K562 (cell line): Measurements from ENCODE around the gene COX19. TPM values are rescaled to one million over a fixed set of nuclear protein-coding genes. Genes with fewer than 3 reads are reported as not detected.

ENCODE experiments used
- ATAC-seq: fragments of 200-7000 bp; cut with Tn5 transposase; 3 replicates; pipeline ENCODE4 v1.9.1; 2020; ENCODE audit warnings: moderate library complexity
- BruUV-seq: library from RNA; stranded (reverse); fragments of 400-500 nt; replicated peaks from 2 replicates; lab custom pipeline; 2021; lab: Mats Ljungman, UMichigan
- CTCF ChIA-PET: fragments of 300-600 bp; formaldehyde crosslinking; extraction: SDS; loops from one replicate; lab custom pipeline; 2021; ENCODE audit warnings: low intra/inter-chr PET ratio; lab: Yijun Ruan, JAX
- POLR2A ChIA-PET: fragments of 300-600, 350-650 bp; sonication (Branson Sonifier 250); formaldehyde crosslinking; extraction: SDS; loops from one replicate; lab custom pipeline; 2021; ENCODE audit warnings: antibody characterized with exemption, inconsistent platforms; lab: Yijun Ruan, JAX
- DNase-seq, 4 experiments: peaks; one replicate each; pipeline versions ENCODE4 v3.0.0 to v3.0.0-alpha.2; 2011 to 2018; ENCODE audit warnings: low spot score in 3 of 4, mixed read lengths in 3 of 4; ENCODE audit errors: extremely low read depth in 1 of 4
- FAIRE-seq: peaks from 2 replicates; lab custom pipeline; 2011; peaks lifted over from hg19 to GRCh38; lab: Jason Lieb, UNC
- H2AFZ ChIP-seq: 2 replicates; pipeline ENCODE4 v1.6.0; 2011; ENCODE audit warnings: low read depth, low read length, control low read depth, inconsistent platforms
- H3K27ac ChIP-seq: fragments of 200-600 bp; 3 replicates; pipeline ENCODE4 v1.8.0; 2011; ENCODE audit warnings: low read depth, mild to moderate bottlenecking, control low read depth, inconsistent platforms, low read length, moderate library complexity, mixed read lengths; ENCODE audit errors: extremely low read depth
- H3K27me3 ChIP-seq, 2 experiments: fragments of 300-600 bp in 1 of 2; 2 replicates in 1 of 2; 3 replicates in 1 of 2; pipeline versions ENCODE4 v1.6.0 to v1.8.0; 2011; ENCODE audit warnings: inconsistent platforms in 2 of 2, low read length in 2 of 2, mild to moderate bottlenecking in 1 of 2, mixed read lengths in 1 of 2, moderate library complexity in 1 of 2; ENCODE audit not compliant: control insufficient read depth in 2 of 2, insufficient read depth in 2 of 2
- H3K36me3 ChIP-seq: fragments of 300-600 bp; 3 replicates; pipeline ENCODE4 v1.8.0; 2011; ENCODE audit warnings: mild to moderate bottlenecking, low read length, inconsistent platforms; ENCODE audit not compliant: control insufficient read depth, insufficient read depth
- H3K4me1 ChIP-seq, 2 experiments: fragments of 200-600 bp in 1 of 2; replicated peaks in 1 of 2; 2 replicates in 1 of 2; 3 replicates in 1 of 2; pipeline versions ENCODE4 v1.5.1 to v1.8.0; 2011; ENCODE audit warnings: inconsistent platforms in 2 of 2, low read length in 2 of 2, mild to moderate bottlenecking in 1 of 2, mixed read lengths in 1 of 2, moderate library complexity in 1 of 2; ENCODE audit not compliant: control insufficient read depth in 2 of 2, insufficient read depth in 2 of 2
- H3K4me2 ChIP-seq: 2 replicates; pipeline ENCODE4 v1.6.1; 2011; ENCODE audit warnings: low read length, control low read depth, inconsistent platforms, mixed read lengths; ENCODE audit not compliant: insufficient read depth
- H3K4me3 ChIP-seq: fragments of 200-600 bp; sonication (generic), shearing (Covaris generic); 2 replicates; pipeline ENCODE4 v1.5.1; 2016; ENCODE audit warnings: control low read depth, inconsistent platforms
- H3K79me2 ChIP-seq: fragments of 200-600 bp; 3 replicates; pipeline ENCODE4 v1.8.0; 2011; ENCODE audit warnings: low read length, inconsistent platforms; ENCODE audit not compliant: control insufficient read depth, insufficient read depth
- H3K9ac ChIP-seq, 2 experiments: 2 replicates each; pipeline versions ENCODE4 v1.6.0 to v1.6.1; 2011; ENCODE audit warnings: low read depth in 2 of 2, low read length in 2 of 2, control low read depth in 1 of 2, inconsistent platforms in 1 of 2, mild to moderate bottlenecking in 1 of 2, mixed read lengths in 1 of 2; ENCODE audit not compliant: insufficient read depth in 1 of 2
- H3K9me1 ChIP-seq: one replicate; pipeline ENCODE4 v1.6.0; 2011; ENCODE audit warnings: inconsistent platforms, mild to moderate bottlenecking, low read length, moderate library complexity; ENCODE audit not compliant: control insufficient read depth, insufficient read depth
- H3K9me3 ChIP-seq: replicated peaks from 2 replicates; pipeline ENCODE4 v1.5.1; 2011; ENCODE audit warnings: low read depth, low read length, inconsistent platforms; ENCODE audit not compliant: control insufficient read depth, insufficient read depth
- H4K20me1 ChIP-seq: replicated peaks from 2 replicates; pipeline ENCODE4 v1.6.1; 2011; ENCODE audit warnings: low read length, inconsistent platforms, mixed read lengths; ENCODE audit not compliant: control insufficient read depth, insufficient read depth
- CHD4 ChIP-seq: fragments of 200-600 bp; sonication (generic); IDR thresholded peaks from 3 replicates; pipeline ENCODE4 v1.6.1; 2012; ENCODE audit warnings: low read depth, mild to moderate bottlenecking, mixed read lengths, low read length, inconsistent platforms; ENCODE audit not compliant: insufficient read depth, insufficient replicate concordance, poor library complexity, severe bottlenecking
- E2F4 ChIP-seq: sonication (generic); formaldehyde crosslinking; IDR thresholded peaks from 2 replicates; pipeline ENCODE4 v1.8.0; 2022; ENCODE audit warnings: mild to moderate bottlenecking, low read depth, missing genetic modification reagents
- ETV5 ChIP-seq: sonication (generic); formaldehyde crosslinking; IDR thresholded peaks from 2 replicates; pipeline ENCODE4 v1.4.0; 2020; ENCODE audit warnings: low read depth, mild to moderate bottlenecking, missing genetic modification reagents
- HNRNPH1 ChIP-seq: fragments of 200-400 bp; formaldehyde crosslinking; optimal IDR thresholded peaks from 2 replicates; pipeline ENCODE3; 2017; ENCODE audit warnings: low read depth, mild to moderate bottlenecking, low read length, moderate library complexity
- MYBL2 ChIP-seq, 2 experiments: fragments of 450-650 bp in 1 of 2; sonication (generic) in 1 of 2; formaldehyde crosslinking in 1 of 2; IDR thresholded peaks; 2 replicates each; pipeline versions ENCODE4 v1.6.1 to v1.8.1; 2017 to 2022; ENCODE audit warnings: borderline replicate concordance in 1 of 2, inconsistent platforms in 1 of 2, low read depth in 1 of 2, mild to moderate bottlenecking in 1 of 2, missing genetic modification reagents in 1 of 2, moderate library complexity in 1 of 2
- NEUROD1 ChIP-seq: fragments of 150-350 bp; IDR thresholded peaks from 2 replicates; pipeline ENCODE4 v1.6.1; 2014; ENCODE audit warnings: borderline replicate concordance, low read length, low read depth; ENCODE audit not compliant: partially characterized antibody
- NR2C2 ChIP-seq, 2 experiments: fragments of 200-800 bp in 1 of 2; sonication (Bioruptor generic) in 1 of 2; sonication (generic) in 1 of 2; formaldehyde crosslinking in 1 of 2; IDR thresholded peaks; 2 replicates each; pipeline versions ENCODE4 v1.6.1 to v1.8.0; 2016 to 2022; ENCODE audit warnings: mild to moderate bottlenecking in 1 of 2, missing compliant biosample characterization in 1 of 2, missing genetic modification characterization in 1 of 2, missing genetic modification reagents in 1 of 2
- POLR2AphosphoS5 ChIP-seq: IDR thresholded peaks from 2 replicates; pipeline ENCODE4 v1.6.1; 2011; ENCODE audit warnings: mild to moderate bottlenecking, low read depth, low read length, moderate library complexity; ENCODE audit not compliant: control insufficient read depth, insufficient read depth
- POLR2G ChIP-seq: fragments of 200-400 bp; formaldehyde crosslinking; IDR thresholded peaks from 2 replicates; pipeline ENCODE4 v1.6.1; 2017; ENCODE audit warnings: low read depth, mild to moderate bottlenecking, antibody characterized with exemption, low read length, moderate library complexity
- RCOR1 ChIP-seq, 2 experiments: IDR thresholded peaks; 2 replicates each; pipeline ENCODE4 v1.6.1; 2012; ENCODE audit warnings: low read depth in 2 of 2, low read length in 2 of 2, borderline replicate concordance in 1 of 2, improper control_type of control experiment in 1 of 2
- SP2 ChIP-seq: IDR thresholded peaks from 2 replicates; pipeline ENCODE4 v1.6.1; 2011; ENCODE audit warnings: mild to moderate bottlenecking, low read depth, low read length, moderate library complexity; ENCODE audit not compliant: poor library complexity, severe bottlenecking; ENCODE audit errors: extremely low read depth
- SRSF1 ChIP-seq: fragments of 200-400 bp; formaldehyde crosslinking; IDR thresholded peaks from 2 replicates; pipeline ENCODE4 v1.6.1; 2017; ENCODE audit warnings: mild to moderate bottlenecking, low read depth, low read length, moderate library complexity
- ZNF197 ChIP-seq: fragments of 200-800 bp; sonication (Bioruptor generic); IDR thresholded peaks from 2 replicates; pipeline ENCODE4 v1.6.1; 2016; ENCODE audit warnings: low read depth, missing genetic modification characterization, missing compliant biosample characterization
- ZNF311 ChIP-seq: fragments of 250-450 bp; sonication (Bioruptor Pico); IDR thresholded peaks from 2 replicates; pipeline ENCODE4 v1.4.0; 2020; ENCODE audit warnings: mild to moderate bottlenecking, moderate library complexity
- WGBS: fragments of 100-300 bp; shearing (Covaris generic); methylation state at CpG from one replicate; pipeline ENCODE4 v1.1.6; 2016; ENCODE audit warnings: low coverage, mixed read lengths; ENCODE audit not compliant: insufficient coverage; ENCODE audit errors: missing lambda C conversion rate; 5-methylcytosine and 5-hydroxymethylcytosine counted together
- in situ Hi-C: fragments of 300-500 bp; cut with MboI; formaldehyde crosslinking; loops from 4 replicates; pipeline ENCODE4 v1.15.0; 2018; ENCODE audit warnings: inconsistent platforms, mixed read lengths
- intact Hi-C: fragments of 100-400 bp; cut with micrococcal nuclease; formaldehyde crosslinking; loops from 2 replicates; pipeline ENCODE4 v1.14.2; 2022
- polyA plus RNA-seq, 8 experiments: library from polyadenylated mRNA; depleted of rRNA in 4 of 8; stranded (reverse) in 5 of 8; unstranded in 3 of 8; fragments of >200 nt; fragmentation: Nextera tagmentation in 2 of 8; fragmentation: Illumina TruSeq in 1 of 8; extraction: Ambion mirVana in 2 of 8; extraction: Trizol in 1 of 8; gene quantifications; 2 replicates each; pipeline versions ENCODE4 v1.2.1 to v1.2.3, GENCODE V29; 2011 to 2014; ENCODE audit warnings: inconsistent platforms in 1 of 8, missing spikeins in 1 of 8
- total RNA-seq, 7 experiments: library from RNA; depleted of rRNA in 6 of 7; stranded (reverse); fragments of >200 nt in 6 of 7; fragmentation: Illumina TruSeq in 2 of 7; extraction: Trizol in 2 of 7; gene quantifications; 2 replicates each; pipeline versions ENCODE4 v1.2.1 to v1.2.3, GENCODE V29; 2011 to 2021; ENCODE audit warnings: low replicate concordance in 1 of 7

The COX19 gene
- total and polyA plus RNA-seq, 9 of the 15 experiments (the other 6 are each of a cell fraction or from before 2014, with no cell fraction given): 5.2 to 10.5 (median 7.9) TPM

GRCh38 chr7:1024331-1024841 lies 49.0 kb upstream of the COX19 start:
- no peaks in the 10 kb centered on the region for H3K27me3 ChIP-seq
- no peaks in the 10 kb centered on the region for H3K9me1 ChIP-seq
- H4K20me1 ChIP-seq: peaks cover 8% of the 10 kb centered on the region; the same call in 1 of the 2 replicates
- BruUV-seq: no TSS peak
- peak overlapping the region in 1 of 2 experiments; percentile 10; a peak in 1 of 4 replicates for H3K9ac ChIP-seq
- 88% methylated on average over 14 of the region's 15 CpGs for WGBS
- POLR2A ChIA-PET: no interaction called here
- H3K4me2 ChIP-seq: no peak overlapping the region
- CTCF ChIA-PET: no interaction called here
- no peak for TF ChIP-seq NR2C2 (CRISPR knock-in tag; IDR thresholded peaks at IDR 0.05)
- TF ChIP-seq NR2C2 (tag; IDR thresholded peaks at IDR 0.05): no peak
- no peak for TF ChIP-seq MYBL2 (IDR thresholded peaks at IDR 0.05; ENCODE audit: low read depth)
- TF ChIP-seq MYBL2 (CRISPR knock-in tag; IDR thresholded peaks at IDR 0.05; ENCODE audit: borderline replicate concordance): no peak
- no peak for TF ChIP-seq E2F4
- TF ChIP-seq ETV5: no peak
- TF ChIP-seq ZNF197 (CRISPR knock-in tag): no peak
- TF ChIP-seq SRSF1: no peak
- no peak for TF ChIP-seq HNRNPH1
- TF ChIP-seq RCOR1 (IDR thresholded peaks at IDR 0.05; ENCODE audit: borderline replicate concordance in 1 of 2, low read depth in 2 of 2, low read length in 2 of 2): no peak
- peak; percentile 8; the same call in 1 of the 2 replicates for TF ChIP-seq POLR2AphosphoS5
- no peak for TF ChIP-seq SP2
- no peak for TF ChIP-seq CHD4
- no peak for TF ChIP-seq NEUROD1
- TF ChIP-seq ZNF311 (CRISPR knock-in tag): no peak
- peak; percentile 35; the same call in 1 of the 2 replicates for TF ChIP-seq POLR2G
- H3K4me1 ChIP-seq: peaks cover 10 to 82% of the 10 kb centered on the region in 2 experiments
- H3K4me3 ChIP-seq: no peak overlapping the region
- FAIRE-seq (no peak), DNase-seq (no peak), ATAC-seq (no peak)
- in situ Hi-C loops: no loop called here
- peaks cover 80% of the 10 kb centered on the region for H3K79me2 ChIP-seq
- peaks cover 7% of the 10 kb centered on the region for H3K9me3 ChIP-seq
- peaks cover 42% of the 10 kb centered on the region for H3K36me3 ChIP-seq
- intact Hi-C loops: no loop called here
- H2AFZ ChIP-seq: no peak overlapping the region
- H3K27ac ChIP-seq: no peak overlapping the region
